ENCODE measurements around the gene WDR91. TPM values are rescaled to one million over a fixed set of nuclear protein-coding genes. Genes with fewer than 3 reads are reported as not detected.
"Not testable (repeated sequence)": the region's sequence is repeated elsewhere in the genome, so short reads cannot be mapped to it uniquely, and the experiment has no call there.

The WDR91 gene
- total RNA-seq, 1 experiment from 2014 or later = 10.1 TPM

DNA sequence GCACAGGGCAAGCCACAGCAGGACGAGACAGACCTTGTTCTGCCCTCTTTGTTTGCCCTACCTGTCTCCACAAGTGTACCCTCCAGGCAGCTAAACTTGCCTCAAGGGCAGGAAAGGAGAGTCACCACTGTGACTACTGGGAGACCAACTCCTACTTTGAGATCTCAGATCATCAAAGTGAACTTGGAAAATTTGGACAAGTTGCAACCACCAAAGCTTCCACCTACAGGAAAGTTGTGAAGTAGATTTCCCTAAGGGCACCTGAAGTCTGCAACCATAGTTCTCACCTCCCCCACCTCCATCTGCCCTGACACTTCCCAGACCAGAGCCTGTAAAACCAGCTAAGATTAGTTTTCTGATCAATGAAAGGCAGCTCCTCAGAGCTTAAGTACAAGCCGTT is 2.5 kb upstream of the WDR91 start (continued):
- TF ChIP-seq FOSL1 (IDR thresholded peaks at IDR 0.05; ENCODE audit: low read depth) (no peak), ZFX (IDR thresholded peaks at IDR 0.05) (no peak), POLR2AphosphoS5 (IDR thresholded peaks at IDR 0.05; ENCODE audit: low read depth, low read length) (no peak), RAD21 (IDR thresholded peaks at IDR 0.05; ENCODE audit: low read depth) (no peak), YY1 (IDR thresholded peaks at IDR 0.05; ENCODE audit: extremely low read depth, insufficient replicate concordance, low read depth, low read length) (no peak)

DNA sequence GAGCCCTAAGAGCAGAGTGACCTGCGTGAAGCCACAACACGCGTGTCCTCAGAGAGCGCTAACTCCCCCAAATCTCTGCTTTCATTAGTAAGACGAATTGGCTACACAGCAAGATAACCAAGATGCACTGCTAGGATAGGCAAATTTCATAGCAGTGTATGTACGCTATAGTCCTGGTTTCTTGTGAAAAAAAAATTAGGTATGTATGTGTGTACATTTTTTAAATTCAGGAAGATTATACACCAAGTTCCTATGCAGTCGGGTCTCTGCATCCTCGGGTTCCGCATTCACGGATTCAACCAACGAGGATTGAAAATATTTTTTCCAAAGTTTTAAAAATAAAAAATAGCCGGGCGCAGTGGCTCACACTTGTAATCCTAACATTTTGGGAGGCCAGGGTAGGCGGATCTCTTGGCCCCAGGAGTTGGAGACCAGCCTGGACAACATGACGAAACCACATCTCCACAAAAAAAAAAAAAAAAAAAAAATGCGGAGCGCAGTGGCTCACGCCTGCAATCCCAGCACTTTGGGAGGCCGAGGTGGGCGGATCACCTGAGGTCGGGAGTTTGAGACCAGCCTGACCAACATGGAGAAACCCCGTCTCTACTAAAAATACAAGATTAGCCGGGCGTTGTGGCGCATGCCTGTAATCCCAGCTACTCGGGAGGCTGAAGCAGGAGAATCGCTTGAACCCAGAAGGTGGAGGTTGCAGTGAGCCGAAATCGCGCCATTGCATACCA is 790 bp upstream of the WDR91 start:
- H3K4me3 ChIP-seq (replicated peaks in 1 of 2; ENCODE audit: low read depth in 1 of 2, low read length in 2 of 2) = peak overlapping the region; percentile 58 to 81
- DNase-seq (ENCODE audit: low read depth, low spot score); H3K27me3 ChIP-seq (ENCODE audit: insufficient read depth, low read length); H4K20me1 ChIP-seq (ENCODE audit: insufficient read depth); H3K27ac ChIP-seq (ENCODE audit: low read depth, low read length); H3K4me1 ChIP-seq (ENCODE audit: control insufficient read depth in 1 of 2, insufficient read depth in 2 of 2, low read length in 2 of 2); POLR2A ChIA-PET; BruUV-seq (replicated peaks); H3K79me2 ChIP-seq (ENCODE audit: insufficient read depth, low read length); H3K9me3 ChIP-seq (ENCODE audit: control insufficient read depth in 1 of 2, insufficient read depth in 1 of 2, low read depth in 1 of 2, low read length in 2 of 2); H3K36me3 ChIP-seq (ENCODE audit: control insufficient read depth in 1 of 2, insufficient read depth in 2 of 2, low read length in 2 of 2); RAD21 ChIA-PET (ENCODE audit: low non-redundant PET in 1 of 2, low total read pairs in 2 of 2, uncharacterized antibody in 2 of 2, unreplicated experiment in 2 of 2); ATAC-seq; intact Hi-C loops (cut with micrococcal nuclease); H3K9me2 ChIP-seq (ENCODE audit: insufficient read depth): not testable (repeated sequence)
- peak overlapping the region; percentile 73 for H3K9ac ChIP-seq (ENCODE audit: low read length)
- CTCF ChIA-PET = interaction anchor here (1.0 kb wide), 1 partner anchor 522 kb away, joined by 4 read pairs; no protein-coding TSS in a partner anchor
- peak overlapping the region; percentile 9 for H2AFZ ChIP-seq (ENCODE audit: low read depth, low read length, poor library complexity, severe bottlenecking)
- H3K4me2 ChIP-seq (ENCODE audit: low read length) = peak overlapping the region; percentile 91

DNA sequence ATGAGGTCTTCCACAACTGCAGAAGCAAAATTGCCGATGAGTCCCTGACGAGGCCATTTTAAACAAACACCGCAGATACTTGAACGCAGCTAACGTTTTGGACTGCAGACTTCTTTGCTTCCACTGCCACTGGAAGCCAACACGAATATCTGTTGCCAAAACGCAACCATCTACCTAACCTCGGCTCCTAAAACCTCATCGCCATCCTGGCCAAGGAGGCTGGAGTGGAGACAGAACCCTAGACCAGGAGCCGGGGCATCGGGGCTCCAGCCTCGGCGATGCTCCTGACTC is 493 bp downstream of the WDR91 start:
- TF ChIP-seq, protein P1, sequence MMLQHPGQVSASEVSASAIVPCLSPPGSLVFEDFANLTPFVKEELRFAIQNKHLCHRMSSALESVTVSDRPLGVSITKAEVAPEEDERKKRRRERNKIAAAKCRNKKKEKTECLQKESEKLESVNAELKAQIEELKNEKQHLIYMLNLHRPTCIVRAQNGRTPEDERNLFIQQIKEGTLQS (IDR thresholded peaks at IDR 0.05) = no peak
- 0 out of 2 replicates have a peak, but pooled peaks have one; percentile 18 for TF ChIP-seq SIN3A (IDR thresholded peaks at IDR 0.05; ENCODE audit: low read depth)
- Histone ChIP-seq H2AFZ (ENCODE audit: low read depth, low read length, poor library complexity, severe bottlenecking) (no peak overlapping the region), H3K9me2 (ENCODE audit: insufficient read depth) (no peaks in the 10 kb centered on the region), H3K4me3 (replicated peaks in 1 of 2; ENCODE audit: low read depth in 1 of 2, low read length in 2 of 2) (peak overlapping the region; percentile 63 to 81), H3K4me1 (ENCODE audit: control insufficient read depth in 1 of 2, insufficient read depth in 2 of 2, low read length in 2 of 2) (peaks cover 5 to 7% of the 10 kb centered on the region in 2 experiments; a peak in 3 of 4 replicates), H3K27ac (ENCODE audit: low read depth, low read length) (peak overlapping the region; percentile 24; the same call in 1 of the 2 replicates), H3K27me3 (ENCODE audit: insufficient read depth, low read length) (no peaks in the 10 kb centered on the region), H3K4me2 (ENCODE audit: low read length) (peak overlapping the region; percentile 91), H3K9ac (ENCODE audit: low read length) (peak overlapping the region; percentile 73), H3K9me3 (ENCODE audit: control insufficient read depth in 1 of 2, insufficient read depth in 1 of 2, low read depth in 1 of 2, low read length in 2 of 2) (no peaks in the 10 kb centered on the region), H4K20me1 (ENCODE audit: insufficient read depth) (no peaks in the 10 kb centered on the region), H3K36me3 (ENCODE audit: control insufficient read depth in 1 of 2, insufficient read depth in 2 of 2, low read length in 2 of 2) (no peaks in the 10 kb centered on the region), H3K79me2 (ENCODE audit: insufficient read depth, low read length) (no peaks in the 10 kb centered on the region)
- ATAC-seq (no peak; the same call in 1 of the 2 replicates), DNase-seq (ENCODE audit: low read depth, low spot score) (no peak)
- POLR2A ChIA-PET = no interaction called here
- intact Hi-C loops (cut with micrococcal nuclease) = no loop called here
- RAD21 ChIA-PET (ENCODE audit: low non-redundant PET in 1 of 2, low total read pairs in 2 of 2, uncharacterized antibody in 2 of 2, unreplicated experiment in 2 of 2) = no interaction called here
- no TSS peak for BruUV-seq (replicated peaks)
- CTCF ChIA-PET = interaction anchor here (1.2 kb wide), 1 partner anchor 225 kb away, joined by 3 read pairs; the partner anchor contains the start of gene AGBL3
